ENCODE data around the gene HOXD4.

DNA sequence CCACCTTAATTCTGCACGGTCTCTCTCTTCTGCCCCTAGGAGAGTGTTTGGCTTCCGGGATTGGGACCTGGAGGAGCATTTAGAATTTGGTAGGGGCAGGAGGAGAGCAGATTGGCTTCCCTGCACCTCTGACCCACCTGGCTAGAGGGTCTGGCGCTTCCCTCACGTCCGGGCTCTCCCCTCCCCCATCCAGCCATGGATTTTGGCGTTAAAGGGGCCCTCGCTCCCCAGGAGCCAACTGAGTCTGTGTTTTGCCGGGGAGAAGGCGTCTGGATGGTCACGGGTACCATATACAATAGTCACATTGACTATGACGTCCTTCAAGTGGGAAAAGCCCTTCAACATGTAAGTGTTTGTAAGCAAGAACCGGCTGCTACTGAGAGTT, 12.3 kb downstream of the HOXD4 start:
- TF ChIP-seq, protein P1, sequence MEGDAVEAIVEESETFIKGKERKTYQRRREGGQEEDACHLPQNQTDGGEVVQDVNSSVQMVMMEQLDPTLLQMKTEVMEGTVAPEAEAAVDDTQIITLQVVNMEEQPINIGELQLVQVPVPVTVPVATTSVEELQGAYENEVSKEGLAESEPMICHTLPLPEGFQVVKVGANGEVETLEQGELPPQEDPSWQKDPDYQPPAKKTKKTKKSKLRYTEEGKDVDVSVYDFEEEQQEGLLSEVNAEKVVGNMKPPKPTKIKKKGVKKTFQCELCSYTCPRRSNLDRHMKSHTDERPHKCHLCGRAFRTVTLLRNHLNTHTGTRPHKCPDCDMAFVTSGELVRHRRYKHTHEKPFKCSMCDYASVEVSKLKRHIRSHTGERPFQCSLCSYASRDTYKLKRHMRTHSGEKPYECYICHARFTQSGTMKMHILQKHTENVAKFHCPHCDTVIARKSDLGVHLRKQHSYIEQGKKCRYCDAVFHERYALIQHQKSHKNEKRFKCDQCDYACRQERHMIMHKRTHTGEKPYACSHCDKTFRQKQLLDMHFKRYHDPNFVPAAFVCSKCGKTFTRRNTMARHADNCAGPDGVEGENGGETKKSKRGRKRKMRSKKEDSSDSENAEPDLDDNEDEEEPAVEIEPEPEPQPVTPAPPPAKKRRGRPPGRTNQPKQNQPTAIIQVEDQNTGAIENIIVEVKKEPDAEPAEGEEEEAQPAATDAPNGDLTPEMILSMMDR (IDR thresholded peaks at IDR 0.05) = no peak
- TF ChIP-seq POLR2A (IDR thresholded peaks at IDR 0.05) = no peak
